ENCODE results near the gene CCDC141.

Gene CCDC141

GRCh38 chr2:178865146-178865936 is 184.6 kb downstream of the CCDC141 start:
- no peak for TF ChIP-seq CTCF (IDR thresholded peaks at IDR 0.05; ENCODE audit: insufficient read depth, low read length, poor library complexity, severe bottlenecking)
- no peak for DNase-seq (ENCODE audit: extremely low read depth, insufficient read length)
- Histone ChIP-seq H3K4me3 (replicated peaks; ENCODE audit: low read depth, low read length) (no peak overlapping the region), H3K27me3 (replicated peaks; ENCODE audit: control insufficient read depth, insufficient read depth, low read length) (no peaks in the 10 kb centered on the region), H3K36me3 (ENCODE audit: control insufficient read depth, insufficient read depth, low read length) (no peaks in the 10 kb centered on the region; the same call in 1 of the 2 replicates)

GRCh38 chr2:178863856-178864620 is 185.9 kb downstream of the CCDC141 start:
- DNase-seq (ENCODE audit: extremely low read depth, insufficient read length): no peak
- TF ChIP-seq CTCF (IDR thresholded peaks at IDR 0.05; ENCODE audit: insufficient read depth, low read length, poor library complexity, severe bottlenecking): no peak
- H3K36me3 ChIP-seq (ENCODE audit: control insufficient read depth, insufficient read depth, low read length): no peaks in the 10 kb centered on the region; the same call in 1 of the 2 replicates

GRCh38 chr2:178863130-178863855 is 186.6 kb downstream of the CCDC141 start:
- no peak for TF ChIP-seq CTCF (IDR thresholded peaks at IDR 0.05; ENCODE audit: insufficient read depth, low read length, poor library complexity, severe bottlenecking)
- H3K4me3 ChIP-seq (replicated peaks; ENCODE audit: low read depth, low read length): no peak overlapping the region

More at GRCh38 chr2:178863856-178864620, 185.9 kb downstream of the CCDC141 start:
- H3K27me3 ChIP-seq (replicated peaks; ENCODE audit: control insufficient read depth, insufficient read depth, low read length): no peaks in the 10 kb centered on the region
- no peak overlapping the region for H3K4me3 ChIP-seq (replicated peaks; ENCODE audit: low read depth, low read length)

GRCh38 chr2:178860551-178860950 is 189.4 kb downstream of the CCDC141 start:
- Histone ChIP-seq H3K36me3 (ENCODE audit: control insufficient read depth, insufficient read depth, low read length) (no peaks in the 10 kb centered on the region; the same call in 1 of the 2 replicates), H3K27me3 (replicated peaks; ENCODE audit: control insufficient read depth, insufficient read depth, low read length) (no peaks in the 10 kb centered on the region)
- DNase-seq (ENCODE audit: extremely low read depth, insufficient read length): no peak

More at GRCh38 chr2:178863130-178863855, 186.6 kb downstream of the CCDC141 start:
- Histone ChIP-seq H3K36me3 (ENCODE audit: control insufficient read depth, insufficient read depth, low read length) (no peaks in the 10 kb centered on the region; the same call in 1 of the 2 replicates), H3K27me3 (replicated peaks; ENCODE audit: control insufficient read depth, insufficient read depth, low read length) (no peaks in the 10 kb centered on the region)
- DNase-seq (ENCODE audit: extremely low read depth, insufficient read length): no peak

More at GRCh38 chr2:178860551-178860950, 189.4 kb downstream of the CCDC141 start:
- no peak for TF ChIP-seq CTCF (IDR thresholded peaks at IDR 0.05; ENCODE audit: insufficient read depth, low read length, poor library complexity, severe bottlenecking)
- H3K4me3 ChIP-seq (replicated peaks; ENCODE audit: low read depth, low read length): no peak overlapping the region

Data from GM06990 (cell line).